GM19467 (cell line): ENCODE data around the gene TAC3.
"Not testable (repeated sequence)": the region's sequence is repeated elsewhere in the genome, so short reads cannot be mapped to it uniquely, and the experiment has no call there.

Experiments used
- ATAC-seq: cut with Tn5 transposase; IDR thresholded peaks from one replicate; pipeline ENCODE4 v1.9.1; 2021; ENCODE audit warnings: mild to moderate bottlenecking, moderate library complexity; ENCODE audit not compliant: unreplicated experiment

TAC3 gene

DNA sequence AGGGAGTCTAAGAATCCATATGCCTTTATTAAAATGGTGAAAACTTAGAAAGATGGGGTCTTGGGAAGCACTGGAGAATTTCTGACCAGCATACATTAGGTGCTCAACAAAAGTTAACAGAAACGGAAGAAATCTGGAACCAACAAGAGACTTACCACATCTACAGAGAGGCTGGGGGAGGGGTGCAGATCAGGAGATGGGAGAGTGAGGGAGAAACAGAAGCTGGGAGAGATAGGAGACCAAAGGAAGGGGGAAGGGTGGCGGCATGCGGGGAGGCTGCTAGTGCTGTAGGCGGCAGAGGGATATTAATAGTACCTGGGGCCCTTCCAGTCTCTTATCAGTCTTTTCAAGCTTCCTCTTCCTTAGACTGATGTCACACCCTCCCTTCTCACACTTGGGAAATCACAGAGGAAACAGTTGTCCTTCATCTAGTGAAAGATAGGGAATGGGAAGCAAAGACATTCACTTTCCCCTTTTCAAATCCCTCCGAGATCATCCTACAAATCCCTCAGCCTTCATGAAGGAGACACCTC, 28.1 kb downstream of the TAC3 start:
- ATAC-seq, result no peak

DNA sequence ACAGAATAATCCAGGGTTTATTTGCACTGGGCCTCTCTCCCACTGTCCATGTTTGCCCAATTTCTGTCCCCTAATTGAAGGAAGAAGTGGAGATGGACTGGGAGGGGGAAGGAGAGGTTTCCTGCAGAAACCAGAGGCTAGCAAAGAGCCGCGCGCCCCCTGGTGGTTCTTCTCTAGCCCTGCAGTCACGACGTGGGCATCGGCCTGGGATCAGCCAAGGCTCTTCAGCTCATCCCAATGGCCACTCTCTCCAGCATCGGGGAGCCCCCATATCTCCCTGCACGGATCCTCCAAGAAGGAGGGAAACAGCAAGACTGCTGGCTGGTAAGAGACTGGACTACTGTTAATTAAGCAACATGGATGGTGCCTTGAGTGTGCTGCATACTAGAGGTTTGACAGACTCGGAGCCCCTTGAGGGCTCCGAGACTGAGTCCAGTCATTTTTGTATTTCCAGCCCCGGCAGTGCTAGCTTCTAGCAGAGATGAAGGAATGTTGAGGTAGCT, 28.7 kb downstream of the TAC3 start:
- no peak for ATAC-seq

DNA sequence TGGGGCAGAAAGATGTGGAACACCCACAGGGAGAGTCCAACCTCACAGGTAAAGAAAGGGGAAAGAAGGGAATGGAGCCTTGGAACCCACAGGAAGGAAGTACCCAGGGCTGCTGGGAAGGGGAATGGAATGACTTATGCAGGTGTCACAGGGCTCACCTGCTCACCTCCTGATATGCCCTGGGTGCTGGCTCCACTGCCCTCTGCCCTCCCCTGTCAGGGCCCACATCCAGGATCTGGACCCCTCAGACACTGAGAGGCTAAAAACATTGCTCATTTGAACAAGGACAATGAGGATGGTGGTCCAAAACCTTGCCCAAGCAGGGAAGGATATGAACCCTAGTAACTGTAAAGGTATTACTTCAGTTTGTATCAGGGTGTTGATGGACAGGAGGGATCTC, 29.3 kb downstream of the TAC3 start:
- no peak for ATAC-seq

GRCh38 chr12:56985714-56986113, 30.6 kb downstream of the TAC3 start:
- not testable (repeated sequence) for ATAC-seq

DNA sequence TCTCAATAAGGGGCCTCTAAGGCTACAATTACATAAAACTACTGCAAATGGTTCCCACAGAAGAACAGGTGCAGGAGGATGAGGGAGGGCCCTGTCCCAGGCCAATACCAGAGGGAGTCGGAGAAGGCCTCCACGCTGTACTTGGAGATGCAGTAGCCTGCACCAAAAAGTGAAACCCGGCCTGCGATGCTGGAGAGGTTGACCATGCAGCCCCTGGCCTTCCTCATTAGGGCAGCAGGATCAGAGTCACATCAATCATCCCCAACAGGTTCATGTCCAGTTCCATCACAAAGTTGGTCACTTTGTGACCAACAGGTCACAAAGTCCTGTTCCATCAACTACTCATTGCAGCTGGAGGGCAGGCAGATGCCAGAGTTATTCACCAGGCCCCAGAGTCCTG, 32.9 kb downstream of the TAC3 start:
- ATAC-seq, result no peak

GRCh38 chr12:56982578-56983236, 33.6 kb downstream of the TAC3 start:
- not testable (repeated sequence) for ATAC-seq

- no peak for ATAC-seq
Measured at GRCh38 chr12:56980941-56981530, 35.3 kb downstream of the TAC3 start.

GRCh38 chr12:56980268-56980667, 36.1 kb downstream of the TAC3 start:
- ATAC-seq, result no peak

GRCh38 chr12:56979628-56980027, 36.7 kb downstream of the TAC3 start:
- no peak for ATAC-seq

DNA sequence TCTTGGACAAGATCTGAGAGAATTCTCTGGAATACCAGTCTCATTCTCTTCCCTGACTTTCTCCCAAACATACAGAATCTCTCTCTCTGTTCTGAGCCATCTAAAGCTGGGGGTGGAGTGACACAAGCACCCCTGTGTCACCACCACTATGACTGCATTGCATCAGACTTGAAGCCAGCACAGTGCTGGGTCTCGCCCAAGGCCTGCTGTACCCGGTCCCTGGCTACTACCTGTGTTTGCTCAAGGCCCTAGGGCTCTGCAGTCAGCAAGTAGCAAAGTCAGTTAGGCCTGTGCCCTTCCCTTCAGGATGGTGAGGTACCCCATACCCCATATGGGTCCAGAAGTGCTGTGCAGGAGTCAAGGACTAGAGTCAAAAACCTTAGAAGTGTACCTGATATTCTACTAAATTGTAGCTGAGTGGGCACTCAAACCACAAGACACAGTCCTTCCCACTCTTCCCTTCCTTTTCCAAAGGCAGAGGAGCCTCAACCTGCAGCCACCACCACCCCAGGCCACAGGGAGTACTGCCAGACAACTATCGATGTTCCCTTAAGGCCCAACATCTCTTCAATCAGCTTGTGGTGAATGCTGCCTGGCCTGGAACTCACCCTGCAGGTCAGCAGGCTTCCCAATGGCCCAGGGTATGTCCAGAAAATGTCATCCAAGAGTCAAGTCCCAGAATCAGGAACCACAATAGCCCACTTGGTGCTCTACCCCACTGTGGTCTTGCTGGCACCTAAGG, 37.8 kb downstream of the TAC3 start:
- ATAC-seq, result no peak

DNA sequence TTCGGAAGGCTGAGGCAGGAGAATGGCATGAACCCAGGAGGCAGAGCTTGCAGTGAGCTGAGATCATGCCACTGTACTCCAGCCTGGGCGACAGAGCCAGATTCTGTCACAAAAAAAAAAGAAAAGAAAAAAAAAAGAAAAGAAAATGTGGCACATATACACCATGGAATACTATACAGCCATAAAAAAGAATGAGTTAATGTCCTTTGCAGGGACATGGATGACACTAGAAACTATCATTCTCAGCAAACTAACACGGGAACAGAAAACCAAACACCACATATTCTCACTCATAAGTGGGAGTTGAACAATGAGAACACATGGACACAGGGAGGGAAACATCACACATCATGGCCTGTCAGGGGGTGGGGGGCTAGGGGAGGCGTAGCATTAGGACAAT, 39.0 kb downstream of the TAC3 start:
- not testable (repeated sequence) for ATAC-seq

- not testable (repeated sequence) for ATAC-seq
Measured at GRCh38 chr12:56974224-56974623, 42.1 kb downstream of the TAC3 start.

DNA sequence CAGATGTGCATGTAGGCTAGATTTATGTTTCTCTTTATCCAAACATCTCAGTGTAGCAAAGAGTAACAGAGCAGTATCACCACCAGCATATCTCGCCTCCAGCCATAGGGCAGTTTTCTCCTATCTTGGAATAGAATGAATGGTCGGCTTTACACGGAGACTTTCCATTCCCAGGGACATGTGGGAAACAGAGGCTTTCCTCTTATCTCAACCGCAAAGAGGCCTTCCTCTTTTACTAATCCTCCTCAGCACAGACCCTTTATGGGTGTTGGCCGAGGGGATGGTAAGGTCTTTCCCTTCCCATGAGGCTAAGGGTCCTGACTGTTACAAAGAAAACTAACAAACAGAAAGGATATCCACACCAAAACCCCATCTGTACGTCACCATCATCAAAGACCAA, 47.4 kb downstream of the TAC3 start:
- ATAC-seq, result not testable (repeated sequence)

DNA sequence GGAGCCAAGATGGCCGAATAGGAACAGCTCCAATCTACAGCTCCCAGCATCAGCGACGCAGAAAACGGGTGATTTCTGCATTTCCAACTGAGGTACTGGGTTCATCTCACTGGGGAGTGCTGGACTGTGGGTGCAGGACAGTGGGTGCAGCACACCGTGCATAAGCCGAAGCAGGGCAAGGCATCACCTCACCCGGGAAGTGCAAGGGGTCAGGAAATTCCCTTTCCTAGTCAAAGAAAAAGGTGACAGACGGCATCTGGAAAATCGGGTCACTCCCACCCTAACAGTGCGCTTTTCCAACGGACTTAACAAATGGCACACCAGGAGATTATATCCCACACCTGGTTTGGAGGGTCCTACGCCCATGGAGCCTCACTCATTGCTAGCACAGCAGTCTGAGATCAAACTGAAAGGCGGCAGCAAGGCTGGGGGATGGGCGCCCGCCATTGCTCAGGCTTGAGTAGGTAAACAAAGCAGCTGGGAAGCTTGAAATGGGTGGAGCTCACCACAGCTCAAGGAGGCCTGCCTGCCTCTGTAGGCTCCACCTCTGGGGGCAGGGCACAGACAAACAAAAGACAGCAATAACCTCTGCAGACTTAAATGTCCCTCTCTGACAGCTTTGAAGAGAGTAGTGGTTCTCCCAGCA, 50.2 kb downstream of the TAC3 start:
- not testable (repeated sequence) for ATAC-seq

DNA sequence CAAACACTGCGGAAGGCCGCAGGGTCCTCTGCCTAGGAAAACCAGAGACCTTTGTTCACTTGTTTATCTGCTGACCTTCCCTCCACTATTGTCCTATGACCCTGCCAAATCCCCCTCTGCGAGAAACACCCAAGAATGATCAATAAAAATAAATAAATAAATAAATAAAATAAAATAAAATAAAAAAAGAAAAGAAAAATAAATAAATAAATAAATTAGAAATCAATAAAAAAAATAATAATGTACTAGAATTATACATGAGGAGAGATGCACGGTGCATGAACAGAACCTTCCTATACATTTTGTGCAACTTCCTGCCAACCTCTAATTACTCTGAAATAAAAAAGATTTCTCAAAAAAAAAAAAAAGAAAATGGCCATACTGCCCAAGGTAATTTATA, 51.2 kb downstream of the TAC3 start:
- not testable (repeated sequence) for ATAC-seq

DNA sequence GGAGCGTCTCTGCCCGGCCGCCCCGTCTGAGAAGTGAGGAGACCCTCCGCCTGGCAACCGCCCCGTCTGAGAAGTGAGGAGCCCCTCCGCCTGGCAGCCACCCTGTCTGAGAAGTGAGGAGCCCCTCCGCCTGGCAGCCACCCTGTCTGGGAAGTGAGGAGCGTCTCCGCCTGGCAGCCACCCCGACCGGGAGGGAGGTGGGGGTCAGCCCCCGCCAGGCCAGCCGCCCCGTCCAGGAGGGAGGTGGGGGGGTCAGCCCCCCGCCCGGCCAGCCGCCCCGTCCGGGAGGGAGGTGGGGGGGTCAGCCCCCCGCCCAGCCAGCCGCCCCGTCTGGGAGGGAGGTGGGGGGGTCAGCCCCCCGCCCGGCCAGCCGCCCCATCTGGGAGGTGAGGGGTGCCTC, 52.8 kb downstream of the TAC3 start:
- not testable (repeated sequence) for ATAC-seq

DNA sequence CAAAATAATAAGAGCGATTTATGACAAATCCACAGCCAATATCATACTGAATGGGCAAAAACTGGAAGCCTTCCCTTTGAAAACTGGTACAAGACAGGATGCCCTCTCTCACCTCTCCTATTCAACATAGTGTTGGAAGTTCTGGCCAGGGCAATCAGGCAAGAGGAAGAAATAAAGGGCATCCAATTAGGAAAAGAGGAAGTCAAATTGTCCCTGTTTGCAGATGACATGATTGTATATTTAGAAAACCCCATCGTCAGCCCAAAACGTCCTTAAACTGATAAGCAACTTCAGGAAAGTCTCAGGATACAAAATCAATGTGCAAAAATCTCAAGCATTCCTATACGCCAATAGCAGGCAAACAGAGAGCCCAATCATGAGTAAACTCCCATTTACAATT, 54.1 kb downstream of the TAC3 start:
- ATAC-seq, result not testable (repeated sequence)
